Measurements from ENCODE around the gene CASP9.
"Not testable (repeated sequence)": the region's sequence is repeated elsewhere in the genome, so short reads cannot be mapped to it uniquely, and the experiment has no call there.

CASP9 gene

DNA sequence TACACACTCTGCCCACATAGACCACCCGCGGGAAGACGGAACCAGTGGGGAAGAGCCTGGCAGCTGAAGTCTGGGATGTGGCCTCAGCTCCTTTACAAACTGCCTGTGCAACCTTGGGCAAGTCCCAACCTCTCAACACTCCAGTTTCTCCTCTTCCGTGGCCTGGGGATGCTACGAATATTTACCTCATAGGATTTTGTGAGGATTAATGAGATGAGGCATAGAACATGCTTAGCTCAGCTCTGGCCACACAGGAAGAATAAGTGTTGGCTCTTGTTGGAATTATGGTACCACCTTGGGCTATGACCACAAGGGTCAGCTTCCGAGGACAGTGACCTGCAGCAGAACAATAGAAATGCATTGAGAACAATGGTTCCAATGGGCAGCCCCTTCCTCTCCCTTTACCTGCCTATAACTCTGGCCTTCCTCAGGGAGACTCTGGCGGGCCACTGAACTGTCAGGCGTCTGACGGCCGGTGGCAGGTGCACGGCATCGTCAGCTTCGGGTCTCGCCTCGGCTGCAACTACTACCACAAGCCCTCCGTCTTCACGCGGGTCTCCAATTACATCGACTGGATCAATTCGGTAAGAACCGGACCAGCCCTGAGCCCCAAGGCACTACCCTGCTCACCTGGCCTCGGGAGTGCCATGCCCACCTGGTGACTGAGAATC, 56.9 kb downstream of the CASP9 start:
- DNase-seq: not testable (repeated sequence)

- DNase-seq: no peak
These were observed 58.3 kb downstream of the CASP9 start for GRCh38 chr1:15465674-15466073.

- not testable (repeated sequence) for DNase-seq
These were observed 60.1 kb downstream of the CASP9 start for GRCh38 chr1:15463926-15464322.

DNA sequence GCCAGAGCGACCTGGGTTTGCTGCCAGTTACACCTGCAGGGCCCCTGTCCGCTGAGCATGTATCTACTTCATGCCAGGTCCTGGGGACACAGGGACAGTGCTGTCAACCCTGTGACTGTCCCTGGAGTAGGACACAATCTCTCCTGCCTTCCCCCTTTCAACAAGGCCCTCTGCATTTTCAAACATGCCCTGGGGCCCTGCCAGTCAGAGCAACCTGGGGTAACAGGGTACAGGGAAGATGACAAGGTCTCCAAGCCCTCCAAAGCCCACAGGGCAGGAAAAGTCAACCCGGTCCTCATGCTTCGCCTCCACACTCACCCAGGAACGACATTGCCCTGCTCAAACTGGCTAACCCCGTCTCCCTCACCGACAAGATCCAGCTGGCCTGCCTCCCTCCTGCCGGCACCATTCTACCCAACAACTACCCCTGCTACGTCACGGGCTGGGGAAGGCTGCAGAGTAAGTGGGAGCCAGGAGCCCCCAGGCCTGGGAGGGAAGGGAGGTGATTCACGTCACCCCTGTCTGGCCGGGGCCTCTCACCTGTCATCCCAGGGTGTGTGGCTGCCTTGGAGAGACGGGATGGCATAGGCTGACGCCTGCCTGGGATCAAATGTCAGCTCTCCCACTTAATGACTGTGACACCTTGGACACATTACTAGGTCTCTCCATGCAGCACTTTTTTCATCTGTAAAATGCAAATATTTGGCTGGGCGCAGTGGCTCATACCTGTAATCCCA, 60.8 kb downstream of the CASP9 start:
- DNase-seq: not testable (repeated sequence)

DNA sequence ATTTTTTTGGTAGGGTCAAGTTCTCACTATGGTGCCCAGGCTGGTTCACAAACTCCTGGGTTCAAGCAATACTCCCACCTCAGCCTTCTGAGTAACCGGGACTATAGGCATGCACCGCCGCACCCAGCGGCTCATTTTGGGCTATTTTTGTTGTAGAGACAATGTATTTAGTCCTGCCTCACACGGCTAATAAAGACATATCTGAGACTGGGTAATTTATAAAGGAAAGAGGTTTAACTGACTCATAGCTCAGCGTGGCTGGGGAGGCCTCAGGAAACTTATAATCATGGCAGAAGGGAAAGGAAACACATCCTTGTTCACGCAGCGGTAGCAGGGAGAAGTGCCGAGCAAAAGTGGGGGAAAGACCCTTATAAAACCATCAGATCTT, 63.3 kb downstream of the CASP9 start:
- DNase-seq: no peak

- DNase-seq: no peak
These were observed 64.0 kb downstream of the CASP9 start for GRCh38 chr1:15459771-15460707.

- DNase-seq: not testable (repeated sequence)
These were observed 65.6 kb downstream of the CASP9 start for GRCh38 chr1:15458388-15458787.

DNA sequence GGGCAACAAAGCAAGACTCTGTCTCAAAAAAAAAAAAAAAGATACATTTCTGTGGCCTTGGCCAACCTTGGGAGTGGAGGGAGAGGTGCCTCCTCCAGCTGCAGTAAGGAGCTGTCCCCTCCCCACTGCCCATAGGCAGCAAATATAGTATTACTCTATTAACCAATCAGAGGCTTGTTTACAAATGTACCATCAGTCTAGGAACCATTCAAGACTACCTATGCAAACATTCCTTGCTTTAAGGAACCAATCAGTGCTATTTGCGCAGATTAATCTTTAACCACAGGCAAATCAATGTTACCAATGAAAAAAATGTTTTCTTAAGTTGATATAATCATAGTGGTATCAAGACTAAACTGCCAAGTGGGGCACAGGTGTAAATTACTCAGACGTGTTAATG, 66.4 kb downstream of the CASP9 start:
- no peak for DNase-seq

DNA sequence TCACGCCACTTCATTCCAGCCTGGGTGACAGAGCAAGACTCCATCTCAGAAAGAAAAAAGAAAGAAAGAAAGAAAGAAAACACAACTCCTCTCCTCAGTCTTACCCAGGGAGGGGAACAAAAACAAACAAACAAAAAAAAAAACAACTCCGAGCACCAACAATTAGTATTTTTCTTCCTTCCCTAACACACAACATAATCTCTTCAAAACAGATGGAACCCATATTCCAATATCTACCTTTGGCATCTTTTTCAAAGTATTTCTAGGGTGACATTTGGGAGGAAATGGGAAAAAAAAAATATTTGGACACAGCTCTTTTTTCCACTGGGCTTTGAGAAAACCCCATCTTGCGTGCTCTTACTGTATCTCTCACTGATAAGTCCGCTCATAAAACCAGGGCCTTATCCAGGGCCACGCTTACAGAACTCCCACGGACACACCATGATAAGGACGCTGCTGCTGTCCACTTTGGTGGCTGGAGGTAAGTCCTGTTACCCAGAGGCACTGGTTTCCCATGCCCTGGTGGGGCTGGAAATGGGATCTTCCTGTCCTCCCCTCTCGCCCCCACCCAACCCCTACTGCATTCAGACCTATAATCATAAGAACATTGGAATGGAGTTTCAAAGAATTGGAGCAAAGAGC, 67.6 kb downstream of the CASP9 start, which contains the start of gene CELA2A:
Gene CELA2A (plus strand): TSS at position 420 of the 642 bp plus-strand sequence. CDS start 22 bp downstream, at position 442.
- DNase-seq: no peak

GRCh38 chr1:15455522-15455921, 68.5 kb downstream of the CASP9 start:
- DNase-seq: no peak

DNA sequence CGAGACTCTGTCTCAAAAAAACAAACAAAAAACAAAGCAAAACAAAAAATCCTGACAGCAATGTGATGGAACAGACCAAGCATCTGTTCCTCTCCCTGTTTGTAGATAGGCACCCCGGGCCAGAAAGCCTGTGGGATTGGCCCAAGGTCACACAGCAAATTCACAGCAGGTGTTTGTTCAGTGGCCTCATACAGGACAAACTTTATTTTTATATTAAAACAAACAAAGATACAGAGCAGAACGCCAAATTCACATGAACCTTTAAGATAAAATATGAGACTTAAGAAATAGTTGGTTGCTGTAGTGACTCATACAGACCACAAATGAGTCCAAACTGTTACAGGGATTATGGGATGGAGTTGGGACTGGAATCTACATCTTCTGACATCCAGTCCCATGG, 69.8 kb downstream of the CASP9 start:
- DNase-seq: no peak

GRCh38 chr1:15453734-15454133, 70.3 kb downstream of the CASP9 start:
- no peak for DNase-seq

- no peak for DNase-seq
These were observed 71.0 kb downstream of the CASP9 start for GRCh38 chr1:15452866-15453571.

DNA sequence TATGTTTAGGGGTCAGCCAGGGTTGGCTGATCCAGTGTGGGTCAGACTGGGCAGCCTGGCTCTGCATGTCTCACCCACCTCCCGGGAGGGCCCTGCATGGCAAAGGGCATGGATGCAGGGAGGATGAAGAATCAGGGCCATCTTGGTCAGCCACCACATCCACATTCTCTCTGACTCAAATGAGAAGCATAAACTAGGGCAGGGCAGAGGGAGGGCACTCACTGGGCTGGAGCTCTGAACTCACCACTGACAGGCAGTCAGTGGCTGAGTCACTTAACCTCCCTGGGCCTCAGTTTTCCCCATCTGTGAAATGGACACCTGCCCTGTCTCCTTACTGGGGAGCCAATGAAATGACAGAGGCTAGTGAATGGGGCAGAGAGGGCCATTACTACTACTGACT, 71.8 kb downstream of the CASP9 start:
- DNase-seq: no peak

DNA sequence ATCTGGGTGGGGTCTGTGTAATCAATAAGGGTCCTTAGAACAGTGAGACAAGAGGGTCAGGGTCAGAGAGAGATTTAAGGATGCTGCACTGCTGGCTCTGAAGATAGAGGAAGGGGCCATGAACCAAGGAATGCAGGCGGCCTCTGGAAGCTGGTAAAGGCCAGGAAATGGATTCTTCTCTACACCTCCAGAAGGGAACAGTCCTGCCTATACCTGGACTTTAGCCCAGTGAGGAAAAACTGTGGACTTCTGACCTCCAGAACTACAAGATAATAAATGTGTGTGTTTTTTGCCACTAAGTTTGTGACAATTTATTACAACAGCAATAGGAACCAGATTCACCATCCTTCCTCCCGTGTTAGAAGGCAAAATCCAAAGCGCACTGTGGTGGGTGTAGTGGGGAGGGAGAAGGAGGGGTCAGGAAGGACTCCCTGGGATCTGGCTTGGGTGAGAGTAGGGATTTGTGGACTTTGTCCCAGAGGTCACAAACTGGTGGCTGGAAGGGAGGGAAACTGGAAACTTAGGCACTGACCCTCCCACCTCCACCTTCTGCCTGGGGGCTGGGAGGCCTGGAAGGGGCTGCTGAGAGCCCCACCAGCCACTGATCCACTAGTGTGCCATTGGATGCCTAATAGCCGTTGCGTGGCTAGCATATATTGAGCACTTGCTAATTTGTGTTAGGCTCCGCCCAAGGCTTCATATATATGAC, 72.8 kb downstream of the CASP9 start:
- no peak for DNase-seq

- DNase-seq: no peak
These were observed 74.4 kb downstream of the CASP9 start for GRCh38 chr1:15449567-15449966.

DNA sequence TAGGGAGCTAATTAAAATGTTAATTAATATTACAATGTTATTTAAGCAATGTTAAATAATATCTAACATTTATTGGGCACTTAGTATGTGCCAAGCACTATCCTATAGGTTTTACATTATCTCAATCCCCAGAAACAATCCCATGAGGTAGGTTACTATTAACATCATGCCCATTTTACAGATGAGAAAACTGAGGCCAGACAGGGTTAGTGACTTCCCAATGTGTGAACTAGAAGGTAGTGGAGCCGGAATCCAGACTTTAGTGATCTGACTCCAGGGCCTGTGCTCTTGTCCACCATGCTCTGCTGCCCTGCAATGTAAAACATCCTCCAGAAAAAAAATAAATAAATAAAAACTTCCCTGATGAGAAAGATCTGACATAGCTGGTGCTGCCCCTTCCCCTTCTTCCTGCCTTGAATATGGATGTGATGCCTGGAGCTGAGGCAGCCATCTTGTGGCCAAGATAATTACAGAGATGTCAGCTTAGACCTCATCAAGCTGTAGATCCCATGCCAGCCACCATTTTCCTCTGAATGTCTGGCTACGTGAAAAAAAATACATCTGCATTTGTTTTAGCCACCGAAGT, 75.0 kb downstream of the CASP9 start:
- DNase-seq: no peak

DNA sequence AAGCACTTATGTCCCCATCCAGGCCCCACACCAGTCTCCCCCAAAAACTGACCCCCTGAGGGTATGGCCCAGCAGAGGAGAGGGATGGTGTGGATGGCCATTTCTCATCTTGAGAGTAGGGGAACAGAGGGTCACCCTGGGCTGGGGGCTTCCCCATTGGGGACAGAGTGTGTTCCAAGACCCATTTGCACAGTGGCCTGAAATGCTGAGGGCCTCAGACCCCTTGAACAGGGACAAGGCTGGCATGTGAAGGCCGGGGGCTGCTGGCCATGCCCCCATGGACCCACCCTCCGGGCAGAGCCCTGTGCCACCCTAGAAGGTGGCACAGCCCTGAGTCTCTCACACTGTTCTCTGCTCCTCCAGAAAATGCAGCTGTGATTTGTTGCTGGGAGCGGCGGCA, 77.8 kb downstream of the CASP9 start:
- no peak for DNase-seq

DNA sequence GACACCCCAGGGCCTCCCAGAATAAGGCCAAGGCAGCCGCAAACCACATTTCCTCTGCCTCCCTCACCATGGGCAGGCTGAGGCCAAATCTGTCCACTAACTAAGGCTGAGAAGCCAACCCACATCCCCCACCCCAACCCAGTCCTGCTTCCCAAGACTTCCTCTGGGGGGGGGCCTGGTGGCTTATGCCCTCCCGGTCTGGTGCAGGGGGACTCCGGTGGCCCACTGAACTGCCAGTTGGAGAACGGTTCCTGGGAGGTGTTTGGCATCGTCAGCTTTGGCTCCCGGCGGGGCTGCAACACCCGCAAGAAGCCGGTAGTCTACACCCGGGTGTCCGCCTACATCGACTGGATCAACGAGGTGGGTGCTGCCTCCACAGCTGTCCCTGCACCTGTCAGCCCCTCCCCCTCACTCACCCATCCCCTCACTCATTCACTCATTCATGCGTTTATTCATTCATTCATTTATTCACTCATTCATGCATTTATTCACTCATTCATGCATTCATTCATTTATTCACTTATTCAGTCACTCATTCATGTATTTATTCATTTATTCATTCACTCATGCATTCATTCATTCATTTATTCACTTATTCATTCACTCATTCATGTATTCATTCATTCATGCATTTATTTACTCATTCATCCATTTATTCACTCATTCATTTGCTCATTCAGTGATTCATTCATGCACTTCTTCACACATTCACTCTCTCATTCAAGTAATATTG, 78.5 kb downstream of the CASP9 start:
- DNase-seq: no peak
